CD4-positive, alpha-beta T cell treated with Interferon alpha-2 for 1 hour (primary cell): ENCODE data around the gene USP17L28.
"Not testable (repeated sequence)": the region's sequence is repeated elsewhere in the genome, so short reads cannot be mapped to it uniquely, and the experiment has no call there.

Source experiments
- DNase-seq, 2 donors: peaks; one replicate each; pipeline ENCODE4 v3.0.0-alpha.2; 2020 to 2022

The USP17L28 gene, protein sequence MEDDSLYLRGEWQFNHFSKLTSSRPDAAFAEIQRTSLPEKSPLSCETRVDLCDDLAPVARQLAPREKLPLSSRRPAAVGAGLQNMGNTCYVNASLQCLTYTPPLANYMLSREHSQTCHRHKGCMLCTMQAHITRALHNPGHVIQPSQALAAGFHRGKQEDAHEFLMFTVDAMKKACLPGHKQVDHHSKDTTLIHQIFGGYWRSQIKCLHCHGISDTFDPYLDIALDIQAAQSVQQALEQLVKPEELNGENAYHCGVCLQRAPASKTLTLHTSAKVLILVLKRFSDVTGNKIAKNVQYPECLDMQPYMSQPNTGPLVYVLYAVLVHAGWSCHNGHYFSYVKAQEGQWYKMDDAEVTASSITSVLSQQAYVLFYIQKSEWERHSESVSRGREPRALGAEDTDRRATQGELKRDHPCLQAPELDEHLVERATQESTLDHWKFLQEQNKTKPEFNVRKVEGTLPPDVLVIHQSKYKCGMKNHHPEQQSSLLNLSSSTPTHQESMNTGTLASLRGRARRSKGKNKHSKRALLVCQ

DNA sequence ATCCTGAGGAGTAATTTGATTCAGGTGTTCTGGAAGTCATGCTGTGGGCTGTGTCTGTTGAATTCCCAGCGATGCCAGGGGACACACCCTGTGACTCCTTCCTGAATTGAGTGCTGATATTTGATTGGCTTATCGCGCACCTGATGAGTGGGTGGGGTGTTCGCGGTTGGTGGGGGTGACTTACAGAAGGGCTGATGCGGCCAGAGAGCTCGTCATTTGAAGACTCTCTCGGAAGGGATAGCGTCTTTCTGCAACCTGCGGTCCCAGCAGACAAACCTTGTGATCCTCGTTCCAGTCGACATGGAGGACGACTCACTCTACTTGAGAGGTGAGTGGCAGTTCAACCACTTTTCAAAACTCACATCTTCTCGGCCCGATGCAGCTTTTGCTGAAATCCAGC lies at the start of gene USP17L28:
TSS of gene USP17L28 (plus strand) at position 301 of the 400 bp plus-strand sequence. CDS start at position 301, 0 bp downstream.
- DNase-seq, result not testable (repeated sequence)

DNA sequence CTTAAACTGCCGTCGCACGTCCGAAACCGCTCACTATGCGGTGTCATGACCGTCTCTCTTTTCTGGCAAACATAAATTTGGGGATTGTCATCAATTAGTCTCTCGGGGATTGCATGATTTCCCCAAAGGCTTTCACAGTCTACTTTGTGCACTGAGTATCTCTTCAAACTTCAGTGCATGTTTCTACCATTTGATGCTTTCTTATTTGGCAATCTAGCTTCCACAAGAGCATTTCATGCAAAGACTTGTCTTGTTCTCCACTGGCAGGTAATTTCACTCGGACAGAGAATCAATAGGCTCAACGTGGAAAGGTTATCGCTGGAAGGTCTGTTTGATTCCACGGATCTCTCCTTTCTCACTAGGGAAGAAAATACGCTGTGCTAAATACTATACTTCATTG lies 24.5 kb upstream of the USP17L28 start:
- DNase-seq, result not testable (repeated sequence)

DNA sequence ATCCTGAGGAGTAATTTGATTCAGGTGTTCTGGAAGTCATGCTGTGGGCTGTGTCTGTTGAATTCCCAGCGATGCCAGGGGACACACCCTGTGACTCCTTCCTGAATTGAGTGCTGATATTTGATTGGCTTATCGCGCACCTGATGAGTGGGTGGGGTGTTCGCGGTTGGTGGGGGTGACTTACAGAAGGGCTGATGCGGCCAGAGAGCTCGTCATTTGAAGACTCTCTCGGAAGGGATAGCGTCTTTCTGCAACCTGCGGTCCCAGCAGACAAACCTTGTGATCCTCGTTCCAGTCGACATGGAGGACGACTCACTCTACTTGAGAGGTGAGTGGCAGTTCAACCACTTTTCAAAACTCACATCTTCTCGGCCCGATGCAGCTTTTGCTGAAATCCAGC lies 23.8 kb upstream of the USP17L28 start, which contains the start of gene USP17L24:
TSS of gene USP17L24 (plus strand) at position 301 of the 400 bp plus-strand sequence. CDS start at position 301, 0 bp downstream.
- not testable (repeated sequence) for DNase-seq

DNA sequence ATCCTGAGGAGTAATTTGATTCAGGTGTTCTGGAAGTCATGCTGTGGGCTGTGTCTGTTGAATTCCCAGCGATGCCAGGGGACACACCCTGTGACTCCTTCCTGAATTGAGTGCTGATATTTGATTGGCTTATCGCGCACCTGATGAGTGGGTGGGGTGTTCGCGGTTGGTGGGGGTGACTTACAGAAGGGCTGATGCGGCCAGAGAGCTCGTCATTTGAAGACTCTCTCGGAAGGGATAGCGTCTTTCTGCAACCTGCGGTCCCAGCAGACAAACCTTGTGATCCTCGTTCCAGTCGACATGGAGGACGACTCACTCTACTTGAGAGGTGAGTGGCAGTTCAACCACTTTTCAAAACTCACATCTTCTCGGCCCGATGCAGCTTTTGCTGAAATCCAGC lies 19.1 kb upstream of the USP17L28 start, which contains the start of gene USP17L25:
TSS of gene USP17L25 (plus strand) at position 301 of the 400 bp plus-strand sequence. CDS start at position 301, 0 bp downstream.
- not testable (repeated sequence) for DNase-seq

DNA sequence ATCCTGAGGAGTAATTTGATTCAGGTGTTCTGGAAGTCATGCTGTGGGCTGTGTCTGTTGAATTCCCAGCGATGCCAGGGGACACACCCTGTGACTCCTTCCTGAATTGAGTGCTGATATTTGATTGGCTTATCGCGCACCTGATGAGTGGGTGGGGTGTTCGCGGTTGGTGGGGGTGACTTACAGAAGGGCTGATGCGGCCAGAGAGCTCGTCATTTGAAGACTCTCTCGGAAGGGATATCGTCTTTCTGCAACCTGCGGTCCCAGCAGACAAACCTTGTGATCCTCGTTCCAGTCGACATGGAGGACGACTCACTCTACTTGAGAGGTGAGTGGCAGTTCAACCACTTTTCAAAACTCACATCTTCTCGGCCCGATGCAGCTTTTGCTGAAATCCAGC lies 14.3 kb upstream of the USP17L28 start, which contains the start of gene USP17L26:
TSS of gene USP17L26 (plus strand) at position 301 of the 400 bp plus-strand sequence. CDS start at position 301, 0 bp downstream.
- DNase-seq, result not testable (repeated sequence)

DNA sequence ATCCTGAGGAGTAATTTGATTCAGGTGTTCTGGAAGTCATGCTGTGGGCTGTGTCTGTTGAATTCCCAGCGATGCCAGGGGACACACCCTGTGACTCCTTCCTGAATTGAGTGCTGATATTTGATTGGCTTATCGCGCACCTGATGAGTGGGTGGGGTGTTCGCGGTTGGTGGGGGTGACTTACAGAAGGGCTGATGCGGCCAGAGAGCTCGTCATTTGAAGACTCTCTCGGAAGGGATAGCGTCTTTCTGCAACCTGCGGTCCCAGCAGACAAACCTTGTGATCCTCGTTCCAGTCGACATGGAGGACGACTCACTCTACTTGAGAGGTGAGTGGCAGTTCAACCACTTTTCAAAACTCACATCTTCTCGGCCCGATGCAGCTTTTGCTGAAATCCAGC lies 9.6 kb upstream of the USP17L28 start, which contains the start of gene USP17L5:
TSS of gene USP17L5 (plus strand) at position 301 of the 400 bp plus-strand sequence. CDS start at position 301, 0 bp downstream.
- DNase-seq, result not testable (repeated sequence)

DNA sequence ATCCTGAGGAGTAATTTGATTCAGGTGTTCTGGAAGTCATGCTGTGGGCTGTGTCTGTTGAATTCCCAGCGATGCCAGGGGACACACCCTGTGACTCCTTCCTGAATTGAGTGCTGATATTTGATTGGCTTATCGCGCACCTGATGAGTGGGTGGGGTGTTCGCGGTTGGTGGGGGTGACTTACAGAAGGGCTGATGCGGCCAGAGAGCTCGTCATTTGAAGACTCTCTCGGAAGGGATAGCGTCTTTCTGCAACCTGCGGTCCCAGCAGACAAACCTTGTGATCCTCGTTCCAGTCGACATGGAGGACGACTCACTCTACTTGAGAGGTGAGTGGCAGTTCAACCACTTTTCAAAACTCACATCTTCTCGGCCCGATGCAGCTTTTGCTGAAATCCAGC lies 4.8 kb upstream of the USP17L28 start, which contains the start of gene USP17L27:
TSS of gene USP17L27 (plus strand) at position 301 of the 400 bp plus-strand sequence. CDS start at position 301, 0 bp downstream.
- DNase-seq, result not testable (repeated sequence)

DNA sequence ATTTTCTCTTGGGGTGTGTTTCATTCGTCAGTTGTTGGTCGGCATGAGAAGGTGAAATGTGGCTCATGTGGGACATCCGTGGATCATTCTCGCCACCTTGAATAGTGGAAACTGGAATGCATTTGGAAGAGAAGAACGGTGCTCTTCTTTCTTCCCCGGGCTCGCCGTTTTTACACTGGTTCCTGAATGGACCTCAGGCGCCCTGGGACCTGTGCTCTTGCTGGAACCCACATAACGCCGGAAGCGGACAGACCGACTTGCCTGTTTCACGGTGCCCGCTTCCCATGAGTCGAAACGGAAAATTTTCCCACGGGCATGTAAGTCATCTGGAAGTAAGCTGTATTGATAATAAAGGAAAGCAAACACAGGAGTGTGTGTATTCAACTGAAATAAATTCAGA lies 2.2 kb downstream of the USP17L28 start:
- DNase-seq, result peak; percentile 10 to 30

DNA sequence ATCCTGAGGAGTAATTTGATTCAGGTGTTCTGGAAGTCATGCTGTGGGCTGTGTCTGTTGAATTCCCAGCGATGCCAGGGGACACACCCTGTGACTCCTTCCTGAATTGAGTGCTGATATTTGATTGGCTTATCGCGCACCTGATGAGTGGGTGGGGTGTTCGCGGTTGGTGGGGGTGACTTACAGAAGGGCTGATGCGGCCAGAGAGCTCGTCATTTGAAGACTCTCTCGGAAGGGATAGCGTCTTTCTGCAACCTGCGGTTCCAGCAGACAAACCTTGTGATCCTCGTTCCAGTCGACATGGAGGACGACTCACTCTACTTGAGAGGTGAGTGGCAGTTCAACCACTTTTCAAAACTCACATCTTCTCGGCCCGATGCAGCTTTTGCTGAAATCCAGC lies 4.6 kb downstream of the USP17L28 start, which contains the start of gene USP17L29:
TSS of gene USP17L29 (plus strand) at position 301 of the 400 bp plus-strand sequence. CDS start at position 301, 0 bp downstream.
- DNase-seq, result not testable (repeated sequence)

DNA sequence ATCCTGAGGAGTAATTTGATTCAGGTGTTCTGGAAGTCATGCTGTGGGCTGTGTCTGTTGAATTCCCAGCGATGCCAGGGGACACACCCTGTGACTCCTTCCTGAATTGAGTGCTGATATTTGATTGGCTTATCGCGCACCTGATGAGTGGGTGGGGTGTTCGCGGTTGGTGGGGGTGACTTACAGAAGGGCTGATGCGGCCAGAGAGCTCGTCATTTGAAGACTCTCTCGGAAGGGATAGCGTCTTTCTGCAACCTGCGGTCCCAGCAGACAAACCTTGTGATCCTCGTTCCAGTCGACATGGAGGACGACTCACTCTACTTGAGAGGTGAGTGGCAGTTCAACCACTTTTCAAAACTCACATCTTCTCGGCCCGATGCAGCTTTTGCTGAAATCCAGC lies 14.1 kb downstream of the USP17L28 start, which contains the start of gene USP17L30:
TSS of gene USP17L30 (plus strand) at position 301 of the 400 bp plus-strand sequence. CDS start at position 301, 0 bp downstream.
- DNase-seq, result not testable (repeated sequence)

DNA sequence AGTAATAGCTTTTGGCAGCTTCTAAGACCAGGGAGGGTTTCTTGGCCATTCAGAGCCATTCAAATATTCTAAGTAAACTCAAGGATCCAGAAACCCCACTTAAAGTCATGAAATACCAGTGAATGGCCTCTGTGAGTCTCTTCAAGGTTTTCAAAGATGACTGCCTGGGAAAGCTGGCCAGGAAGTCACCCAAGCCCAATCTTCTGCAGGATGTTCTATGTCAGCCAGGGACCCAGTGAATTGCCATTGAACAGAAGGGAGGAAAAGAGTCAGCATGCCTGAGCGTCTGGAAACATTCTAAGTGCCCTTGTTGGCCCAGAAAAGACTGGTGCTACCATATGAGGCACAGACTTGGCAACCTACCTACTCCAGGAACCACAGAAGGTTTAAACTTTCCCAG lies 31.2 kb downstream of the USP17L28 start:
- not testable (repeated sequence) for DNase-seq

DNA sequence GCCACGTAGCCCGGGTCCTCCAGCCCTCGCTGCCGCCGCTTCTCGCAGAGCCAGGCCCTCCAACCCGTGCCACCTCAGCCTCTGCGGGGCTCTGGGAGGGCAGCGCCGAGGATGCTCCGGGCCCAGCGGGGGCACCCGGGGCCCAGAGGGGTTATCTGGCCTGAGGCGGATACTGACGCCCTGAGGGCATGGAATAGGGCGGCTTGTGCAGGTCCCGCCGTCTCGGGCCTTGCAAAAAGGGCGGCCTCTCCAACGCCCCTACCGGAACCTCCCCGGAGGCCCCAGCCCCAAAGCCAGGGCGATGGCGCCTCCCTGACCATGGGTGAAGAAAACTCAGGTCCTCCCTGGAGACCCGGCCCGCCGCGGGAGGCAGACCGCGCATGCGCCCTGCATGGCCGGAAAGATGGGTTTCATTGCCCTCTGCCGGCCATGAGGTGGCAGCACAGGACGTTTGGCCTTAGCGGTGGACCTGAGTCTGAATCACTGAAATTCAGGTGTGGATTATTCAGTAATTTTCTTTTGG lies 32.4 kb downstream of the USP17L28 start:
- DNase-seq, result peak; percentile 52 to 67

DNA sequence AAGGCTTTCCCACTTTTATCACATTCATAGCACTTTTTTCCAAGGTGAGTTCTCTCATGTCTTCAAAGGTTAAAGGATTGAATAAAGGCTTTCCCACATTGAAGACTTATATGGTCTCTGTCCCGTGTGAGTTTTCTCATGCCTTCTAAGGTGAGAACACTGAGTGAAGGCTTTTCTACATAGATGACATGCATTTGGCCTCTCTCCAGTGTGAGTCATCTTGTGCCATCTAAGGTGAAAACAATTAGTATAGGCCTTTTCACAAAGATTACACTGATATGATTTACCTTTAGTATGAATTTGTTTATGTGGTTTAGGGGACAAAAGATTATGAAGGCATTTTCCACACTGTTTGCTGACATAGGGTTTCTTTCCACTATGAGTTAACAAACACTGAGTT lies 35.4 kb downstream of the USP17L28 start:
- DNase-seq, result no peak

DNA sequence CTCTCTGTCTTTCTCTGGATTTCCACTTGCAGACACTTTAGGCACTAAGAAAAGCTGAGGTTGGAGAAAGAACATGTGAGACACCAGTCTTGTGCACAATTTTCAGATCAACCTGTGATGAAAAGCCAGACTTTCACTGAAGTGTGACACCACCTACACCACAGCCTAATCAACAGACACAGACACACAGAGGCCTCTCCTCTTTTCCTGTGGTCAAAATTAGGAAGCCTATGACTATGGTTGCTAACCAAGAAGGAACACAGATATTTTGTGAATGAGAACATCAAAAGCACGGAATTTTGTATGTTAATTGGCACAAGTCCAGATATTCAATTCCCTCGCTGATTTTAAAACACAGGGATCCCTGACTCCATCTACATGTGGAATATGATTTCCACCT lies 40.3 kb downstream of the USP17L28 start:
- not testable (repeated sequence) for DNase-seq
